Activated CD4-positive, alpha-beta T cell treated with anti-CD3 and anti-CD28 coated beads for 24 hours (primary cell): ENCODE data around the gene PTPRN.

Source experiments
- DNase-seq, 2 donors: peaks; one replicate each; pipeline ENCODE4 v3.0.0-alpha.2; 2020; ENCODE audit warnings: low read depth in 2 of 2

PTPRN gene

GRCh38 chr2:219245899-219246230, 63.3 kb downstream of the PTPRN start:
- DNase-seq, result no peak

- peak; percentile 77 to 87 for DNase-seq
These were observed 63.9 kb downstream of the PTPRN start, which contains the start of the genes GLB1L and STK16 for GRCh38 chr2:219245148-219245898. Gene GLB1L (minus strand): TSS chr2:219245444. CDS start chr2:219243573, 1,871 bp downstream. Gene STK16 (plus strand): TSS chr2:219245479. CDS start chr2:219246000, 521 bp downstream.

- no peak for DNase-seq
These were observed 64.4 kb downstream of the PTPRN start for GRCh38 chr2:219244789-219245147.

GRCh38 chr2:219243291-219243761, 65.9 kb downstream of the PTPRN start:
- DNase-seq, result no peak
